COLO668 (cell line): ENCODE results near the gene CRNKL1.
A peak's percentile ranks its signal among the peaks of the same experiment; 100 is the strongest.

Experiments used
- DNase-seq: peaks from one replicate; lab custom pipeline; 2025; ENCODE audit not compliant: unreplicated experiment; lab: John Stamatoyannopoulos, UW

Gene CRNKL1

GRCh38 chr20:20063941-20064702 is 11.9 kb upstream of the CRNKL1 start:
- DNase-seq = no peak

GRCh38 chr20:20060234-20060998 is 8.2 kb upstream of the CRNKL1 start:
- DNase-seq = no peak

GRCh38 chr20:20051767-20052073 is 546 bp downstream of the CRNKL1 start:
- DNase-seq = no peak

GRCh38 chr20:20039752-20040387 is 12.4 kb downstream of the CRNKL1 start:
- no peak for DNase-seq

- DNase-seq = no peak
These were observed 13.7 kb downstream of the CRNKL1 start for GRCh38 chr20:20038586-20038985.

GRCh38 chr20:20037960-20038359 is 14.3 kb downstream of the CRNKL1 start:
- no peak for DNase-seq

- DNase-seq = no peak
These were observed 15.5 kb downstream of the CRNKL1 start for GRCh38 chr20:20036756-20037155.

- no peak for DNase-seq
These were observed 17.8 kb downstream of the CRNKL1 start for GRCh38 chr20:20034486-20034885.

- DNase-seq = no peak
These were observed 20.5 kb downstream of the CRNKL1 start for GRCh38 chr20:20031790-20032189.

- no peak for DNase-seq
These were observed 25.0 kb downstream of the CRNKL1 start for GRCh38 chr20:20027284-20027683.

- no peak for DNase-seq
These were observed 27.3 kb downstream of the CRNKL1 start for GRCh38 chr20:20024942-20025341.

GRCh38 chr20:20023395-20023794 is 28.9 kb downstream of the CRNKL1 start:
- DNase-seq = no peak

GRCh38 chr20:20022498-20022897 is 29.8 kb downstream of the CRNKL1 start:
- DNase-seq = no peak

- no peak for DNase-seq
These were observed 30.4 kb downstream of the CRNKL1 start for GRCh38 chr20:20021835-20022234.

GRCh38 chr20:20020908-20021307 is 31.4 kb downstream of the CRNKL1 start:
- no peak for DNase-seq

GRCh38 chr20:20019123-20019522 is 33.1 kb downstream of the CRNKL1 start:
- DNase-seq = peak; percentile 21

- no peak for DNase-seq
These were observed 33.9 kb downstream of the CRNKL1 start for GRCh38 chr20:20018366-20018765.

GRCh38 chr20:20017844-20018185 is 34.5 kb downstream of the CRNKL1 start:
- no peak for DNase-seq

GRCh38 chr20:20017001-20017843 is 35.0 kb downstream of the CRNKL1 start, which contains the start of gene NAA20:
Gene NAA20, plus strand, starts transcription at chr20:20017362. Its CDS starts 35 bp downstream, at chr20:20017397.
- peak; percentile 98 for DNase-seq

GRCh38 chr20:20014659-20015058 is 37.6 kb downstream of the CRNKL1 start:
- DNase-seq = no peak

- no peak for DNase-seq
These were observed 39.7 kb downstream of the CRNKL1 start for GRCh38 chr20:20012541-20012940.
